NCI-H2029 treated with DMSO at 0.1 percent for 48 hours (cell line): ENCODE data around the gene ANTXRL.
"Not testable (repeated sequence)": the region's sequence is repeated elsewhere in the genome, so short reads cannot be mapped to it uniquely, and the experiment has no call there.

Experiments used
- DNase-seq: peaks from one replicate; lab custom pipeline; 2025; lab: John Stamatoyannopoulos, UW

ANTXRL gene

DNA sequence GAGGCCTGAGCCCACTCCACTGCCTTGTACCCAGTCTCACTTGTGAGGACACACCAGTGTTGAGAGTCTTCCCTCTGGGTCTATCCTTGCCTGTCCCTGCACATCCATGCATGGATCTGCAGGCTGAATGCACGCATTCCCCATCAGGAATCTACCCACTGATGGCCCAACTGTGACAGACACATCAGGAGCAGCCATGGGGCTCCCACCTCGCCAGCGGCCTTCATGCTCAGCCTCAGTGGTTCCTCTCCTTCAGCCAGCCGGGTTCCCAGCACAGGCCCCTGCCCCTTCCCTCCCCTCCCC, 21.3 kb downstream of the ANTXRL start:
- no peak for DNase-seq

DNA sequence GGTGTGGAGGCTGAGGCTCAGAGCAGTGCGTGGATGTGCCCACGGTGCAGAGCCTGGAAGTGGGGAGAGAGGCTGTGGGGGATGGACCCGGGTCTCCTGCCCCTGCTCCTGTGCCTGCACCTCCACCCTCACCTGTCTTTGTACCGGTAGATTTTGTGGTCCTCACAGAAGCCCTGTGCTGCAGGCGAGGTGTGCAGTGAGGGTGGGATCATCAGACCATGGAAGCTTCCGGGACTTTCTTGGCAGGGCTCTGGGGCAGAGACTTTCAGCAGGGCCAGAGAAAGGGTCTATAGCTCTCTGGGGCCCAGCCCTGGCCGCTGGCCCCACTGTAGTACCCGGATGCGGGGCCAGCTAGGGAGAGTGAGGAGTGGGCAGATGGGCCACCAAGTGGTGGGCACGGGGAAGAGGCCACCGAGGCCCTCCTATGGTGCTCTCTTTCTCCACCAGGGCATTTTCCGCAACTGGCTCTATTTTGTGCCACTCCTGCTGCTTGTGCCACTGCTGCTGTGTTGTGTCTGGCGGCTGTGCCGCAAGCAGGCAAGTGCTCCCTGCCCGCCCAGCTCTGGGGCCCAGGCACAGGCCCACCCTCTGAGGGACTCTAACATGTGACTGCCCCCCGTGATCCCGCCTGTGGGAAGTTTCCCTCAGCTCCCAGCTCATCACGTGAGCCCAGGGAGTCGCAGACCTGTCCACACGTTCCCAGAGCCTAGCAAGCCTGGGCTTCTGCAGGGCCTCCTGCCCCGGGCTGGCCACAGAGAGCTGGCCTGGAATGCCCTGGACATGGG, 22.1 kb downstream of the ANTXRL start:
- DNase-seq = no peak

DNA sequence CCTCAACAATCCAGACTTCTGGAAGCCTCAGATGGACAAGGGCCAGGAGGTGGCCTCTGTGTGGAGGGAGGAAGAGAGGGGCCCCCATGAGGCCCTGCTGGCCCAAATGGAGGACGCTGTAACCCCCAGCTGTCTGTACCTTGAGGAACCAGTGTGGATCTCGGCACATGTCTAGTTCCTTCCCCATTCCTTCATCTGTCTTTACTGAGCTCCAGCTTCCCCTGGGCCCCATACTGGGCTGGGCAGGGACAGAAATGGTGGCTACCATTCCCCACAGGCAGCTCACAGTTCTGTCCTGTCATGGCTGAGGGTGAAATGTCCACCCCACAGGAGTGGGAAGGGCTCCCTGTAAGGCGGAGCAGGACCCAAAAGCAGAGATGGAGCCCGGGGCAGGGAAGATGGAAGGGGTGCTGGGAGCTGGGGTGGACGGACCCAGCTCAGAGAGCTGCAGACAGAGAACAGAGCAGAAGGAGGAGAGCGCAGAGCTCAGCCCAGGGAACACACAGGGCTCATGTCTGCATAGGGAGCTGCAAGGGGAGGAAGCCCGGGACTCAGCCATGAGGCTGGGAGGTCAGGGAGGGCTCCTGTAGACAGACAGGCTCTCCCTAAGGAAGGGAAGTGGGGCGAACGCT, 22.8 kb downstream of the ANTXRL start:
- DNase-seq = no peak

DNA sequence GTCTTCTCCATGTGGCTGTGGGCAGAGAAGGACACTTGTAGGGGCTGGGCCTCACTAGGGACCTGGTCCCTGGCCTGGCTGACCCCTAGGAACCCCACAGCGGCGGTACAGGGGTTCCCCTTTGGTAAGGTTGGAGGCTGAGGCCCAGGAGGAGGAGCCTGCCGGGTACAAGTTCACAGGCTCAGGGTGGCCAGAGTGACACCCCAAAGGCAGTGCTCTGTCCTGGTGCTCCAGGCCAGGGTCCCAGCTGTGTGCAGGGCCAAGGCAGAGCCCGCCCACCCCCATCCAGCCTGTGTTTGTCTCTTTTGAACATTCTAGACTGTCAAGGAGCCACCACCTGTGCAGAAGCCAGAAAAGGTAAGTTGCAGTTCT, 23.3 kb downstream of the ANTXRL start:
- DNase-seq = no peak

DNA sequence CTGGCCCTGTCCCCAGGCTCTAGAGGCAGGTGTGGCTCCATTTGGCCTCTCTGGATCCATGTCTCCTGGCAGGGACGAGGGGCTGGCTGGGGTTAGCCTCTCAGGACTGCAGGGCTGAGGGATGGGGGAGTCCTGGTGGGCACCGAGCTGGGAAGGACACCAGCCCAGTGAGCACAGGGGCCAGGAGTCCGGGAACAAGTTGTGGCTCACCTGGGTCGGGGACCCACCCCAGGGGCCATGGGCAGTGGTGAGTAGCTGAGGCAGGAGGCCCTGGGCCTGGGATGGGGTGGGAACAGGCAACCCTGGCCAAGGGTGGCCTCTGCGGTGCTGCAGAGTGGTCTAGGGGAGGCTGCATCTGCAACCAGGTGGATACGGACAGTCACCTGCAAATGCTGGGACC, 24.1 kb downstream of the ANTXRL start:
- no peak for DNase-seq

DNA sequence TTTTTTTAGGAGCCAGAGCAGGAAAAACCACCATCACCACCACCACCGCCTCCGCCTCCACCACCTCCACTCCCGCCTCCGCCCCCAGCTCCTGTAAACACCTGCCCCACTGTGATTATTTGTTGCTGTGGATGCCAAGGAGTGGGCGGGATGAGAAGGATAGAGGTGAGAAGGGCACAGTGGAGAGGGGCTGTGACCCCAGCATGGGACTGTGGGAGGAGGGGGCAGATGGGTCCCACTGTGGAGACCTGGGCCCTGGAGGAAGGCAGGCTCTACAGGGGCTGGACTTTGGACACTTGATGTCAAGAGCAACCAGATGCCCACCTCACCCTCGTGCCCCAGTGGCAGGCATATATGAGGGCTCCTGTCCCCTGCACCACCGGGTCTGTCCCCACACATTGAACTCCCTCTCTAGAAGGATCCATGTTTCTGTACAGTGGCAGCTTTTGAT, 24.7 kb downstream of the ANTXRL start:
- DNase-seq = no peak

DNA sequence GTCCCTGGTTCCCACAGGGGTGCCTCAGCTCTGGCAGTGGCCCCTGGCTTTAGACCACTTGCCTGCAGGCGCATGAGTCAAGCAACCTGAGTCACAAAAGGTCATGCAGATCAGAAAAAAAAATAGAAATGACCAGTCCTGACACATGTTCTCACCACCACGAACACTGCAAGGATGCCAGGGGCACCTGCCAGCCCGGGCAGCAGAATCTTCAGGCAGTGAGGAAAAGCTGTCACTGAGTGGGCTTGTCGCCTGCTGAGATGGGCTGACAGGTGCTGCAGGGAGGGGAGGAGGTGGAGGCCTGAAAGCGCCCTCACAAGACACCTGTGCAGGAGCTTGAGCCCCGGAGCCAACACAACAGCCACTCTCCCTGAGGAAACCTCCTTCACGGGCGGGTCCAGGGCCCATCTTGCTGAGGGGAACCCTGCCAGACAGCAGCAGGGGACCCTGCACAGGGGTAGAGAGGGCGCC, 25.2 kb downstream of the ANTXRL start:
- DNase-seq = not testable (repeated sequence)

DNA sequence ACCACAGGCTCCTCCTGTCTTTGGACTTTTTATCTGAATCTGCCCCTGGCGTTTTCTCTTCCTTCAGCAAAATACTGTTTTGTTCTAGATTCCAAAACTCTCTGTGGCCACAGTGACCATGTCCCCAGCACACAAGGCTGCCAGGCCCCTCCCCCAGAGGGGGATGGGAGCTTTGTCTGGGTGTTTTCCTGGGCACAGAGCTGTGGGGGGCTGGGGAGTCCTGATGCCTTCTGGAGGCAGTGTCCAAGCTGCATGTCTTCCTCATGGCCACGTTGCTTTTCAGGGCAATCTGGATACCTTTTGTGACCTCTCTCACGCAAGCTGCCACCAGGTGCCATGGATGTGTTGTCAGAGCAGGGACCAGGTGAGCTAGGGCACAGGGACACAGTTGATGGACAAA, 26.2 kb downstream of the ANTXRL start:
- DNase-seq = no peak

DNA sequence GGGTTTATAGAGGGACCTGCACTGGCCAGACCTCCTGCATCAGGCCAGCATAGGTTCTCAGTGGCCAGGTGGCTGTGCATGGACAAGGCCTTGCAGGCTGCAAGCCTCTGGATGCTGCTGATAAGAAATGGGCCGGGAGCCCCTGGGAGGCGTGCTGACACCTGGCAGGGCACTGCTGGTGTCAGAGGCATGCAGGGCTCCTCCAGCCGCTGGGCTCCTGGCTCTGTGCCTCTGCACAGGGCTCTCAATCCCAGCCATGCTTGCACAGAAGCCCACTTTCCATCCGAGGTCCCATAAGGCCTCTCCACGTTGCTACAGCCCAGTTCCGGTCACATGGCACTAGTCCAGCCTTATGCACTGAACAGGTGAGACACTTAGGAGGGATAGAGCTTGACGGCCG, 27.3 kb downstream of the ANTXRL start:
- DNase-seq = no peak

DNA sequence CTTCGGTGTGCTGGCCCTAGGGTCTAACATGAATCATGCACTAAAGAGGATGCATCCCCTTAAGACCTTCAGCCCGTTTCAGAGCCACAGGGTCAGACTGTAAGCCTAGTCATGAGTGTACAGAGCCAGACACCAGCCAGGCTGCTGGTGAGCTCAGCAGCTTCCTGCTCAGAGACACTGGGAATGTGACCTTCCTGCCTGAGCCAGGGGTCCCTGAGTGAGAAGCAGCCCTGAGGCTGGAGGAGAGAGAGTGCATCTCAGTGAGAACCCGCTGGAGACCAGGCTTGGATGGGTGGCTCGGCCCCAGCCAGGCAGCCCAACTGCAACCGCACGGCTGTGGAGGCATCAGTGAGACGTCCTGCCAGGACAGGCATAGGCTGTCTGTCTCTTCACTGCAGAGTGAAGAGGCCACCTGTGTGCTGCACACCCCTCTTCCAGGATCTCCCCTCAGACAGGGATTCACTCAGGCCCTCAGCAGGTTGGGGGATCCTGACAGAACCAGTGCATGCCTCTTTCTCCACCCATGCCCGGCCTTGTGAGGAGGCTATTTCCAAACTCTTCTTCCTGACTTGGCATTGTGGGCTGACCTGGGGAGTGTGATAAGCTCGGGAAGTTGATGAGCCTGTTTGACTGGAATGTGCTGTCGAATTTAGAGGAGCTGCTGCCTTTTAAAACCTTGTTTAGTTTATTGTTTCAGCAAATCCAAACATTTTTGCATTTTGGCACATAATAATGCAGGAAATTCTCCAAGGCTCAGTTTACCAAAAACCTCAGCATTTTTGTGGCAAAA, 28.5 kb downstream of the ANTXRL start:
- DNase-seq = not testable (repeated sequence)

DNA sequence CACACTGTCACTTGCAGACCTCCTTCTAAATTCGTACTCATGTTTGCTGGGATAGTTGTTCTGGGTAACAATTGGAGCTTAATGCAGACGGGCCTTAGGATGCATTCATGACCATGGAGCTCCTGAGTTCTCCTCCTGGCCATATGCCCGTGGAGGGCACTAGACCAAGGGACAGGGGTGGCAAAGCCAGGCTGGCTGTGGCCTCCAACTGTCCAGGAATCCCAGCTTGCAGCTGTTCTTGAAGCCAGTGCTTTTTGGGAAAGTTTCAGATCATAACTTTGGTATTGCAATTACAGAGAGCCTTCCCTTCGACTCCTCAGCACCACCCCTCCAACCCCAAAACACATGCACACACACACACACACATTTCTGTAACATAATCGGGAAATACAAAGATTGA, 30.6 kb downstream of the ANTXRL start:
- DNase-seq = no peak

DNA sequence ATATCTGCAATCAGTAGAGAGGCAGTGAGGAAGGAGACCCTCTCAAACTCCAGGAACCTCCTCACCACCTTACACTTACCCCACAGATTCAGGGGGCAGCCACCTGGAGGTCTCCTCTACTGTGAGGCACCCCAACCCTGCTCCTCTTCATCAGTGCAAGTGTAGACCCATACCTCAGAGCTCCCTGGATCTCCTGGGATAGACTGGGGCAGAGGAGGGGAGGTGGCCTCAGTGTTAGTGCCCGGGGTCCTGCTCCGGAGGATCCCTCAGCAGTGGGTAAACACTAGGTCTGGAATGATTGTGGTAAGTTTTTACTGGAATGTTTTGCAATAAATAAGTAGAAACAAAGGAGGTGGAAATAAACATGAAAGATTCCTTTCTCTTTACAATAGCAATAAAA, 31.1 kb downstream of the ANTXRL start:
- no peak for DNase-seq

DNA sequence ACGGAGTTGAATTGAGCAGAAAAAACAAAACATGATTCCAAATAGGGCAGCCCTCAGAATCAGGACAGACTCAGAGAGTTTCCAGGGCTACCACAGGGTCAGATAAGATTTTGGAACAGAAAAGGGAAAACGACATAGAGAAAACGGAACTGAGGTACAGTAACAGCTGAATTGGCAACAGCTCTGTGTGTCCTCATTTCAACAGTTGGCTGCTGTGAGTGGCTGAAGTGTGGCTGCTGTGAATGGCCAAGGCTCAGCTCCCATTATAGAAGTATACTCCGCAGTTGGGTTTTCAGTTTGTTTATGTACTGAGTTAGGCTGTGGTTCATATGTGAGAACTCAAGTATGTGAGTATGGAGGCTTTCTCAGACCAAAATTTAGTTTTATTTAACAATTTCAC, 32.0 kb downstream of the ANTXRL start:
- peak; percentile 45 for DNase-seq

DNA sequence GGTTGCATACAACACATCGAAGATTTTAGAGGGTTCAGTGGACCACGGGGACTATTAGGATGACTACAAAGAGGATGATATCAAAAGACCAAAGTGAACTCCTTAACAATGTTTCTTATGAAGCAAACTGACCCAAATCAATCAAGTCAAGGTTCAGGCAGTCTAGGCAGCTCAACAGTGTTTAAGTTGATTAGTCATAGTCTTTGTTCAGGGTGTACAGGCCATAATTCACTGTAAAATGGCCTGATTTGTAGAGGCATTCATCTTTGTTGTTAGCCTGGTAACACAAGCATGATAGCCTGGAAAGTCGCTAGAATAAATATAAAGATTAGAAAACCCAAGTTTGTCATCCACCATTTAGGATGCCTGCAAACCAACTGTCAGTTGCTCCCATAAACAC, 32.6 kb downstream of the ANTXRL start:
- DNase-seq = no peak

DNA sequence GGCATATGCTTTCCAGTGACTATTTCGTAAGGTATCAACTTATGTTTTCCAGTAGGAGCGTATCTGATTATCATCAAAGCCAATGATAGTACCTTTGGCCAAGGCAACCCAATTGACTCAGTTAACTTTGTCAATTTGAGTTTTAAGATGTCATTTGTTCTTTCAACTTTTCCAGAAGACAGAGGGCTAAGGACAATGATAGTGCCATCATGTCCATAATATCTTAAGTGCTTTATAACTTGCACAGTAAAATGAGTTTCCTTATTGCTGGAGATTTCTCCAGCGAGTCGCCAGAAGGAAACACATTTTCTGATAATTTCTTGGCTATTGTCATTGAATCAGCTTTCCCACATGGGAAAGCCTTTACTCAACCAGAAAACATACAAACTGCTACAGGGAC, 35.0 kb downstream of the ANTXRL start:
- no peak for DNase-seq

DNA sequence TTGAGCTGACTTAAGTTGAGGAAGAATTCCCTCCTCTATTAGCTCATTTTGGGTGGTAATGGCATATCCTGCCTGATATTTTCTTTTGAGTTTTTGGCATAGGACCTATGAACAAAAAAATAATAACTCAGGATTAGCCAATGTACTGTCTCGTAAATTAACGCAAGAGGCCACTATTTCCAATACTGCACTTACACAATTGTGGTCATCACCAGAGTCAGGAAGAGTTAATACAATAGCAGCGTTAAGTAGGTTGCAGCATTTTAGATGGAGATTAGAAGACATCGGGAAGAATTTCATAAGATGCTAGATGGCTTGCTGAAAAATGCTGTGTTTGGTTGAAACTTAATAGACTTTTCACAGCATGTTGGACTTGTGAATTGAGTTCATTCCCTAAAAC, 36.4 kb downstream of the ANTXRL start:
- DNase-seq = no peak

DNA sequence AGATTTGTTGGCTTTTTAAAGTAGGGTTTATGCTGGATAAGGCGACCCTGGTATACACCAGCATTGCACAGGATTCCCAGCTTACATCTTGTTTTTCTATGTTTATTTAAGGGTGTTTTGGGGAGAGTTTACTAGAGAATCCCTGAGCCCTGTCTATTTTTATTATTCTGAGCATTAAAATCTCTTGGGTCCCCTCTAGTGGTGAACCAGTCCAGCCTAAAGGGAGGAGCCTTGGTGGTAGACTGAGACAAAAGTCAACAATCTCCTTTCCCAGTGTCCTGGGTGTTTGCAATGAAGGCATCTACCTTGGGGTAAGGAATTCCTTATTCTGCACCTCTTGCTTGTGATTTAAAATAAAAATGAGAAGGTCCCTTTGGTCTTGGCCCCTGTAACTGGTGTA, 38.2 kb downstream of the ANTXRL start:
- DNase-seq = no peak

DNA sequence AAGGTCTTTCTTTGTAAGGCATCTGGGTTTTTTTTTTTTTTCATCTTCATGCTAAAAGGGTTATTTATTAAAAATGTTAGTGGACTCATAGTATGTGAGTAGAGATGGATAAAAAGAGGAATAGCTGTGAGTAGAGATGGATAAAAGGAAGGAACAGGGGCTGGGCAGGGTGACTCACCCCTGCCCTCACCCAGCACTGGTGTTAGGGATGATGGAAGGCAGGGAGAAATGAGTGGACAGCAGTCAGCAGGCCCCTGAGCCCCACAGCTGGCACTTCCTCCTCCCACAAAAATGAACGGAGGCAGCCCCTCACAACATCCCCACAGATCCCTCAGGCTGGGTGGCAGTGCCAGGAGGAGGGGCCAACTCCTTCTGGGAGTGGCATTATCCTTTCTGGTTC, 39.3 kb downstream of the ANTXRL start:
- no peak for DNase-seq

DNA sequence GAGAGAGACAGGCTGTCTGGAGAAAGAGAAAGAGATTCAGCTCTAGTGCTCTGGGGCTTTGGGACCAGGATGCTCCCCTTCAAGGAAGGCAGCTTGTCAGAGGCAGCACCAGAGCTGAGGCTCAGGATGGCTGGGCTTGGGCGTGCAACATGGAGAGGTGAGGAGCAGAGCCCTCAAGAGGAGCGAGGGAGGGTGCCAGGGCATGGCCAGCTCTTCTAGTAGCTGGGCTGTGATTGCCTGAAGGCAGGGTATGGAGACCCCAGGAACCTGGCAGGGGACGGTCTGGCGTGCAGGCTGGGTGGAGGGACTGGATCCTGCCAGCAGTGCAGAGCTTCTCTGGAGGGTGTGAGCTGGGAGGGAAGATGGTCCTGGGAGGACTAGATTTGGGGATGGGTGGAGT, 40.2 kb downstream of the ANTXRL start:
- no peak for DNase-seq

DNA sequence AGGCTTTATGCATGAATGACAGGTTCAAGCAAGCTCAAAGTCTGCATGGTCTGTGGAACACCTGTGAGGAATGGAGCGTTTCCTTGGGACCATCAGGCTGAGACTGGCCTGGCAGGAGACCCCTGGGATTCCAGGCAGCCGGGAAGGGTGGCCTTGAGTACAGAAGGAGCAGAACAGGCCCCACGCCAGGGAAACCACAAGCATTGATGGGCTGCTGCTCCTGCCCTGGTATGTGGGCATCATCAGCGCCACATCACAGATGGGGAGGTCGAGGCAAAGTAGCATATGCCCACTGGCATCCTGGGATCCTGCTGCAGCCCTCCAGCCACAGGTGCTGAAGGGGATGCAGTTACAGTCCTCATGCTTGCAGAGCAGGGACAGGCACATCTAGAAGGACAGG, 40.9 kb downstream of the ANTXRL start:
- DNase-seq = no peak

DNA sequence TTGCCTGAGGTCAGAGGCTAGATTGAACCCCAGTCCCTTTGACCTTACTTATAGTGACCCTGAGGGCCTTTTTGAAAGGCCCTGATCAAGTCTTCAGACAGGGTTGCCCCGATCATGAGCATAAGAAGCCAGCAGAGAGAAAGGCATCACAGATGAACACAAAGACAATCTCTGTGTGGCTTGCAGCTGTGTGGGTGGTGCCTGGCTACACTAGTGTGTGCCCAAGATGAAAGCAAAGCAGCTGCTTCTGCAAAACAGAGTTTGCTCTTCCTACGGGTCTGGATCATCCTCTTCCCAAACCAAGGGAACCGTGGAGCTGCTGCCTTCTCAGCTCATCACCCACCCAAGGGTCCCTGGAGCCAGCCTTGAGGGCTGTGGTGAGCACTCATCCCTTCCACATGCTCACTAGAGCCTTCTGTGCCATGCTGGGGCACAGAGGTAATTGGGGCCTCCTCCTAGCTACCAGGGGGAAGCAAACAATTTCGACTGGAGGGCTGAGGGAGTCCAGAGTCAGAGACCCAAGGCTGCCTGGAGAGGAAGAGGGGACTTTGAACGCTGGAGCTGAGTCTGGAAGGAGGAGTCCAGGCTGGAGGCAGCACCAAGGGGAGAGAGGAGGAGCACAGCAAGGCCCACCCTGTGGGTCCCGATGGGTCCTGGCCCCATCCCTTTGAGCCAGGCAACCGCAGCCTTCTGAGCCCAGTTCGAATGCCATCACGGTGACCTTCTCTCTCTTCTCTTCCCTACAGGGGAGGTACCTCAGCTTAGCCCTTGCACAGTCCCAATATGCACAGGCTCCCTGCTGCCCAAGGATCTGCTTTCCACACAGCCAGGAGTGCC, 42.3 kb downstream of the ANTXRL start:
- no peak for DNase-seq

DNA sequence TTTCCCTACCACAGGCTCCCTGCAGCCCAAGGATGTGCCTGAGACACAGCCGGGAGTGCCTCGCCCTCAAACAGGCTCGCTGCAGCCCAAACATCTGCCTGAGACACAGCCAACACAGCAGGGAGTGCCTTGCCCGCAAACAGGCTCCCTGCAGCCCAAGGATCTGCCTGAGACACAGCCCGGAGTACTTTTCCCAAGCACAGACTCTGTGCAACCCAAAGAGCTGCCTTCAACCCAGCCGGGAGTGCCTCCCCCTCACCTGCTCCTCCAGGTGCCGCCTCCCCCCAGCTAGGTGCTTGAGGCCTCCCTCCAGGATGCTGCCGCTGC, 42.9 kb downstream of the ANTXRL start:
- no peak for DNase-seq
